Measurements from ENCODE around the gene RASGRP4. TPM values are rescaled to one million over a fixed set of nuclear protein-coding genes. Genes with fewer than 3 reads are reported as not detected.
"Not testable (repeated sequence)": the region's sequence is repeated elsewhere in the genome, so short reads cannot be mapped to it uniquely, and the experiment has no call there.

The RASGRP4 gene
- total RNA-seq, 4 donors from 2014 or later = 0.91 to 2.3 (median 1.6) TPM

- 83% methylated on average over 12 of the region's 12 CpGs for WGBS
- Histone ChIP-seq H3K9me3 (no peaks in the 10 kb centered on the region), H3K27me3 (no peaks in the 10 kb centered on the region), H3K36me3 (no peaks in the 10 kb centered on the region), H3K4me3 (no peak overlapping the region), H3K4me1 (peaks cover 12% of the 10 kb centered on the region), H3K27ac (no peak overlapping the region)
- TF ChIP-seq POLR2AphosphoS5 (IDR thresholded peaks at IDR 0.05) = no peak
- no peak for TF ChIP-seq CTCF (IDR thresholded peaks at IDR 0.05)
- TF ChIP-seq EP300 (IDR thresholded peaks at IDR 0.05) = no peak
- no peak for DNase-seq (ENCODE audit: low spot score in 2 of 2)
Observed at GRCh38 chr19:38367041-38367440, 59.0 kb downstream of the RASGRP4 start.

GRCh38 chr19:38362946-38363688 is 62.9 kb downstream of the RASGRP4 start:
- peaks cover 19% of the 10 kb centered on the region for H3K27me3 ChIP-seq
- WGBS = 81% methylated on average over 15 of the region's 16 CpGs
- not testable (repeated sequence) for DNase-seq (ENCODE audit: low spot score in 2 of 2)

GRCh38 chr19:38362076-38362945 is 63.7 kb downstream of the RASGRP4 start:
- TF ChIP-seq CTCF (IDR thresholded peaks at IDR 0.05) (no peak), POLR2A (IDR thresholded peaks at IDR 0.05) (no peak), POLR2AphosphoS5 (IDR thresholded peaks at IDR 0.05) (no peak), EP300 (IDR thresholded peaks at IDR 0.05) (no peak)
- 4% methylated on average over 17 of the region's 68 CpGs for WGBS
- peak; percentile 92 for DNase-seq (ENCODE audit: low spot score in 2 of 2)
- peak overlapping the region; percentile 40 for H3K27ac ChIP-seq
- H3K27me3 ChIP-seq = peaks cover 19% of the 10 kb centered on the region
- H3K9me3 ChIP-seq = no peaks in the 10 kb centered on the region
- H3K4me1 ChIP-seq = peaks cover 21% of the 10 kb centered on the region
- no peaks in the 10 kb centered on the region for H3K36me3 ChIP-seq
- peak overlapping the region; percentile 70 for H3K4me3 ChIP-seq

More at GRCh38 chr19:38362946-38363688, 62.9 kb downstream of the RASGRP4 start:
- not testable (repeated sequence) for H3K27ac ChIP-seq, H3K9me3 ChIP-seq, H3K36me3 ChIP-seq
- Histone ChIP-seq H3K4me3 (peak overlapping the region; percentile 70), H3K4me1 (peaks cover 21% of the 10 kb centered on the region)

- Histone ChIP-seq H3K27me3 (peaks cover 19% of the 10 kb centered on the region), H3K27ac (peak overlapping the region; percentile 40), H3K36me3 (no peaks in the 10 kb centered on the region), H3K9me3 (no peaks in the 10 kb centered on the region), H3K4me3 (peak overlapping the region; percentile 70), H3K4me1 (peaks cover 21% of the 10 kb centered on the region)
- peak in 1 of 2 donors; percentile 36 for TF ChIP-seq CTCF (IDR thresholded peaks at IDR 0.05)
- no peak for TF ChIP-seq POLR2A (IDR thresholded peaks at IDR 0.05)
- TF ChIP-seq POLR2AphosphoS5 (IDR thresholded peaks at IDR 0.05) = no peak
- TF ChIP-seq EP300 (IDR thresholded peaks at IDR 0.05) = no peak
- peak; percentile 81 to 87 for DNase-seq (ENCODE audit: low spot score in 2 of 2)
- no CpG with 5 or more reads among the region's 37 CpGs for WGBS
Observed at GRCh38 chr19:38361633-38362075, 64.4 kb downstream of the RASGRP4 start.

GRCh38 chr19:38360839-38361631 is 65.0 kb downstream of the RASGRP4 start:
- Histone ChIP-seq H3K27me3 (peaks cover 19% of the 10 kb centered on the region), H3K4me3 (peak overlapping the region; percentile 70), H3K36me3 (no peaks in the 10 kb centered on the region), H3K27ac (no peak overlapping the region), H3K9me3 (no peaks in the 10 kb centered on the region), H3K4me1 (peaks cover 21% of the 10 kb centered on the region)
- no peak for DNase-seq (ENCODE audit: low spot score in 2 of 2)
- WGBS = 12% methylated on average over 21 of the region's 23 CpGs
- TF ChIP-seq POLR2AphosphoS5 (IDR thresholded peaks at IDR 0.05) (no peak), CTCF (IDR thresholded peaks at IDR 0.05) (no peak), POLR2A (IDR thresholded peaks at IDR 0.05) (no peak), EP300 (IDR thresholded peaks at IDR 0.05) (no peak)

Measured in suprapubic skin (tissue), 4 donors.